ENCODE data around the gene SLC4A5. TPM values are rescaled to one million over a fixed set of nuclear protein-coding genes. Genes with fewer than 3 reads are reported as not detected.
A peak's percentile ranks its signal among the peaks of the same experiment; 100 is the strongest.

Gene SLC4A5
- total RNA-seq, 1 experiment from 2014 or later, result 1.8 TPM

GRCh38 chr2:74260495-74260894 is 82.7 kb downstream of the SLC4A5 start:
- Mint-ChIP-seq H3K9me3 (no peaks in the 10 kb centered on the region), H3K4me3 (no peak overlapping the region), H3K27ac (peak overlapping the region; percentile 58; the same call in 1 of the 2 replicates), H3K27me3 (ENCODE audit: low read depth) (peaks cover 2% of the 10 kb centered on the region), H3K36me3 (no peaks in the 10 kb centered on the region), H3K4me1 (peaks cover 19% of the 10 kb centered on the region)
- ChIA-PET POLR2A (no interaction called here), CTCF (interaction anchor here (0.8 to 3.6 kb wide), 4 partner anchors 10 to 75 kb away, joined by 3 to 36 read pairs (median 12); no protein-coding TSS in a partner anchor)
- DNase-seq (ENCODE audit: low spot score), result no peak
- TF ChIP-seq NFATC4 (CRISPR knock-in tag; IDR thresholded peaks at IDR 0.05) (no peak), KAT7 (CRISPR knock-in tag; IDR thresholded peaks at IDR 0.05; ENCODE audit: borderline replicate concordance) (no peak), CREB1 (CRISPR knock-in tag; IDR thresholded peaks at IDR 0.05) (no peak), NR2C2 (CRISPR knock-in tag; IDR thresholded peaks at IDR 0.05) (no peak), ETV6 (CRISPR knock-in tag; IDR thresholded peaks at IDR 0.05) (no peak)
- ATAC-seq, result no peak

GRCh38 chr2:74259733-74260132 is 83.5 kb downstream of the SLC4A5 start:
- TF ChIP-seq ZNF425 (CRISPR knock-in tag; conservative IDR thresholded peaks at IDR 0.05), result no peak
- no peak for TF ChIP-seq ZBTB43 (CRISPR knock-in tag; IDR thresholded peaks at IDR 0.05)
- no peak for TF ChIP-seq ZNF671 (CRISPR knock-in tag; IDR thresholded peaks at IDR 0.05)
- no peak for TF ChIP-seq RORB (CRISPR knock-in tag; IDR thresholded peaks at IDR 0.05)
- no peak for TF ChIP-seq JUN (CRISPR knock-in tag; IDR thresholded peaks at IDR 0.05)
- no peak for TF ChIP-seq GTF2I (CRISPR knock-in tag; conservative IDR thresholded peaks at IDR 0.05)
- TF ChIP-seq NFATC4 (CRISPR knock-in tag; IDR thresholded peaks at IDR 0.05), result no peak

GRCh38 chr2:74259191-74259590 is 84.0 kb downstream of the SLC4A5 start:
- H3K27me3 Mint-ChIP-seq (ENCODE audit: low read depth), result no peaks in the 10 kb centered on the region
- H3K9me3 Mint-ChIP-seq, result no peaks in the 10 kb centered on the region
- H3K36me3 Mint-ChIP-seq, result no peaks in the 10 kb centered on the region
- no peak overlapping the region for H3K27ac Mint-ChIP-seq
- ChIA-PET POLR2A (no interaction called here), CTCF (interaction anchor here (3.6 kb wide), 1 partner anchor 9 kb away, joined by 36 read pairs; no protein-coding TSS in a partner anchor)
- no peak for ATAC-seq
- no peak overlapping the region for H3K4me3 Mint-ChIP-seq
- peaks cover 19% of the 10 kb centered on the region for H3K4me1 Mint-ChIP-seq
- DNase-seq (ENCODE audit: low spot score), result no peak
- TF ChIP-seq PREB (CRISPR knock-in tag; IDR thresholded peaks at IDR 0.05; ENCODE audit: borderline replicate concordance) (no peak), KAT7 (CRISPR knock-in tag; IDR thresholded peaks at IDR 0.05; ENCODE audit: borderline replicate concordance) (no peak), SMAD4 (CRISPR knock-in tag; IDR thresholded peaks at IDR 0.05) (no peak), IRF2 (CRISPR knock-in tag; IDR thresholded peaks at IDR 0.05; ENCODE audit: borderline replicate concordance, low read depth) (no peak), OVOL2 (CRISPR knock-in tag; IDR thresholded peaks at IDR 0.05; ENCODE audit: borderline replicate concordance) (no peak), ZMAT4 (CRISPR knock-in tag; IDR thresholded peaks at IDR 0.05) (no peak), E2F5 (CRISPR knock-in tag; IDR thresholded peaks at IDR 0.05) (no peak), FOXP1 (CRISPR knock-in tag; IDR thresholded peaks at IDR 0.05; ENCODE audit: borderline replicate concordance) (no peak), ATF1 (CRISPR knock-in tag; IDR thresholded peaks at IDR 0.05) (no peak), CBFB (CRISPR knock-in tag; IDR thresholded peaks at IDR 0.05; ENCODE audit: low read depth) (no peak), E2F4 (CRISPR knock-in tag; IDR thresholded peaks at IDR 0.05; ENCODE audit: borderline replicate concordance, low read depth) (no peak), HMGXB4 (CRISPR knock-in tag; IDR thresholded peaks at IDR 0.05) (no peak), CREM (CRISPR knock-in tag; IDR thresholded peaks at IDR 0.05) (no peak)

More at GRCh38 chr2:74259733-74260132, 83.5 kb downstream of the SLC4A5 start:
- H3K27me3 Mint-ChIP-seq (ENCODE audit: low read depth), result no peaks in the 10 kb centered on the region; the same call in 1 of the 2 replicates
- CTCF ChIA-PET, result interaction anchor here (3.6 kb wide), 1 partner anchor 9 kb away, joined by 36 read pairs; no protein-coding TSS in a partner anchor
- no peak overlapping the region for H3K4me3 Mint-ChIP-seq
- no peaks in the 10 kb centered on the region for H3K36me3 Mint-ChIP-seq
- H3K27ac Mint-ChIP-seq, result no peak overlapping the region
- ATAC-seq, result no peak
- H3K4me1 Mint-ChIP-seq, result peaks cover 19% of the 10 kb centered on the region
- H3K9me3 Mint-ChIP-seq, result no peaks in the 10 kb centered on the region
- no peak for DNase-seq (ENCODE audit: low spot score)
- POLR2A ChIA-PET, result no interaction called here
